Measurements from ENCODE around the gene MYRIP.

DNA sequence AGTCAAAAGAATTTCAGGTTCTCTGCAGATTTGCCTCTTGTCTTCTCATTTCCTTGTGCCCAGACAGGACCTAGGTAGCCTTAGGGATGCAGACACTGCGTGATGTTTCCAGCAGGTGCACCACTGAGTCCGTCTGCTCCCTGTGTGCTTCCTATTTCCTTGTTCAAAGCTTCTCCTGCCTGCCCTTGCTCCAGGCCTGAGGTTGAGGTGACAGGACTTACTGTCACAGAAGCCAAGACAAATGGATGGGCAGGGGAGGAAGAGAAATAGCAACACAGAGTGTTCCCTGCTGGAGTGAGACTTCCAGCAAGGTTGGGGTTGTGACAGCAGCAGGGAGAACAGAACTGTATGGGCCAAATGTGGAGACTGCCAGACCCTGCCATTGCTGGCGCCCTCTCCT lies 199.4 kb downstream of the MYRIP start:
- TF ChIP-seq CTCF (conservative IDR thresholded peaks at IDR 0.05; ENCODE audit: low read depth in 2 of 2) (no peak), POLR2AphosphoS5 (IDR thresholded peaks at IDR 0.05; ENCODE audit: low read depth) (no peak), EZH2 (IDR thresholded peaks at IDR 0.05; ENCODE audit: low read depth, unreplicated experiment) (no peak), REST (IDR thresholded peaks at IDR 0.05; ENCODE audit: unreplicated experiment) (no peak), EZH2phosphoT487 (IDR thresholded peaks at IDR 0.05; ENCODE audit: unreplicated experiment) (no peak), CREB1 (CRISPR knock-in tag; IDR thresholded peaks at IDR 0.05; ENCODE audit: low read depth) (no peak), JUNB (IDR thresholded peaks at IDR 0.05; ENCODE audit: unreplicated experiment) (no peak), ZNF114 (CRISPR knock-in tag; IDR thresholded peaks at IDR 0.05) (no peak), STAT1 (IDR thresholded peaks at IDR 0.05; ENCODE audit: unreplicated experiment) (no peak)
- TF ChIP-seq, protein P1, sequence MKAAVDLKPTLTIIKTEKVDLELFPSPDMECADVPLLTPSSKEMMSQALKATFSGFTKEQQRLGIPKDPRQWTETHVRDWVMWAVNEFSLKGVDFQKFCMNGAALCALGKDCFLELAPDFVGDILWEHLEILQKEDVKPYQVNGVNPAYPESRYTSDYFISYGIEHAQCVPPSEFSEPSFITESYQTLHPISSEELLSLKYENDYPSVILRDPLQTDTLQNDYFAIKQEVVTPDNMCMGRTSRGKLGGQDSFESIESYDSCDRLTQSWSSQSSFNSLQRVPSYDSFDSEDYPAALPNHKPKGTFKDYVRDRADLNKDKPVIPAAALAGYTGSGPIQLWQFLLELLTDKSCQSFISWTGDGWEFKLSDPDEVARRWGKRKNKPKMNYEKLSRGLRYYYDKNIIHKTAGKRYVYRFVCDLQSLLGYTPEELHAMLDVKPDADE (IDR thresholded peaks at IDR 0.05) = no peak
